GM18498 (cell line): ENCODE measurements around the gene PRMT2.

Experiments
- ATAC-seq: cut with Tn5 transposase; IDR thresholded peaks from one replicate; pipeline ENCODE4 v1.9.1; 2021; ENCODE audit warnings: mild to moderate bottlenecking, moderate library complexity; ENCODE audit not compliant: unreplicated experiment

Gene PRMT2

GRCh38 chr21:46635324-46636180 is at the start of gene PRMT2:
PRMT2 (plus strand) TSS chr21:46635674; CDS start chr21:46636952, 1,278 bp downstream.
- ATAC-seq = peak; percentile 90

DNA sequence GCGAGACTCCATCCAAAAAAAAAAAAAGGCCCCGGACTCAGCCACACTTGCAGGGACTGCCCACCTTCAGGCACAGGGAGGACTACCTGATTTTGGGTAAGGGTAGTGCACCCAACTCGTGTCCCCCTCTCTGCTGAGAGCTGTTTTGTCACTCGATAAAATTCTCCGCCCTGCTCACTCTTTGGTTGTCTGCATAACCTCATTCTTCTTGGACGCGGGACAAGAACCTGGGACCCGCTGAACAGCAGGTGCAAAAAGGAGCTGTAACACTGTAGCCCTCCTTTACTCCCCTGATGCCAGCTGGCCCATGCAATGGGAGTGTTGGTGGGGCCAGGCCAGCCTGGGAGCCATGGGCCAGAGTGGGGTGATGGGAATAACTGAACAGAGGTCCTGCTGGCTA is 41.2 kb upstream of the PRMT2 start:
- ATAC-seq = no peak

DNA sequence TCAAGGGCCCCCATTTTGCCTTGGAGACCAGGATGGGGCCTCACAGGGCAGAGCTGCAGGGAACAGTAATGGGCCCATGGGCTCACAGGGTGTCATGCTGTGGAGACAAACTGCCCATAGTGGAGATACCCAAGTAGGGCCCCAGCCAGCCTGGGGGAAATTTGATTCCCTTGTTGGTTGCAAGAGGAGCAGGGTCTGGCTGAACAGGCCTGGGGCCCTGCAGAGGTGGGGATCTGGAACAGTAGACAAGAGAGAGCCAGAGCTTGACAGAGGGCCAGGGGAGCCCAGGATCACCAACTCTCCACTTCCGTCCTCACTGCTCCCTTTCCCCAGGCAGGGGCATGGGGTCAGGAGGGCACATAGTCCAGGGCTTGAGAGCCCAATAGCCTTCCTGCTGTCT is 39.3 kb upstream of the PRMT2 start:
- no peak for ATAC-seq

GRCh38 chr21:46597031-46597430 is 38.4 kb upstream of the PRMT2 start:
- ATAC-seq = no peak

DNA sequence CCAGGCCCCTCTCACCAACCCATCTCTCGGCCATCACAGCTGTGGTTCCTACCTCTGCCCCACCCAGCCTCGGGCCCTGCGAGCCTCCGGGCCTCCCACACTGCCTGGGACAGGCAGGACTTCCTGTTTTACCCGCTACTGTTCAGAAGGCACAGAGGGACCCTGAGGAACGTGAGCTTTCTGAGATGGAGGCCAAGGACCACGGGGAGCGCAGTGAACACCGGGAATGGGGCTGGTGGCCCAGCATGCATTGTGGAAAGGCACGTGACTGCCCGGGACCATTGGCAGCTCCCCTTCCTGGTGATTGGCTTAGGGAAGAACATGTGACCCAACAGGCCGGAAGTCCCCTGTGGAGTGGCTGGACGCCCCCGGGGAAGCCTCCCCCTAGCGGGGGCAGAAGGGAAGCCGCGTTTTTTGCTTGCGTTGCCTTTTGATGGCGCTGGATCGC is 37.6 kb upstream of the PRMT2 start:
- ATAC-seq = no peak

DNA sequence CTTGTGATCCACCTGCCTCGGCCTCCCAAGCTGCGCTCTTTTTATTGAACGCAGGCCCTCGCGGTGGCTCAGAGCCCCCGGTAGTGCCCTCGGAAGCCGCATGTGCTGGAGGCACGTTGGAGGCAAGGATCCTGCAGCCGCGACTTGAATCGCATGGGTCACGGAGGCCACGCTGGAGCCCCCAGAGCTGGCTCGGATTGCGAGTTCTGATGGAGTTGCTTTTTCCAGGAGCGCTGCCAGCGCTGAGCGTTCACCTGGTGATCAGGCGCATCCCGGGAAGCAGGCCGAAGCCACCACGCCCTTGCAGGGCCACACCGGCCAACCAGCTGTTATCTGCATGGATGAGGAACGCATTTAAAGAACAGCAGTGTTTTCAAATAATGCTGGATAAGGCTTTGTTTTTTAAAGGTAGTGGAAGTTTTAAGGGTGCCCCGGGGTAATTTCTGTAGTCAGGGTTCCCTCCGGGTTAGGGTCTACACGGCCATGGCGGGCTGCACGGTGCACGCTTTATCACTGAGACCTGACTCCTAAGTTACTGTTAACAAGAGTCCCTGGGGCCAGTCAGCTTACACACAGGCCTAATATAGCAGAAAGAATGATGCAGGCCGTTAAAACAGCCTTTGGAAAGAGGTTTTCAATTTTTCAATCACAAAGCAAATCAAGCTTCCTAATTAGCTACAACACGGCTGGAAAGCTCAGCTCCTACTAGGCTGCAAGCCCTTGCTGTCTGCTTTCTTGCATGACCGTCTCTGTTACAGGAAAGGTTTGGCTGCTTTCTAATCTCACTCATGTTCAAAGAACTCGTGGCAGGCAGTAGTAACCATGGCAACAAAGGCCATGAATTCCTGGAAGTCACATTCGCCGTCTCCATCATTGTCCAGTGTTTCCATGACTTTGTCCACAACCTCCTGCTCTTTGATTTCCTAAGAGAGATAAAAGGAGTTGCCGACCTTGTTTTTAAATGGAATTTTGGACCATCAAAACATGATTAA is 36.6 kb upstream of the PRMT2 start:
- ATAC-seq = no peak

DNA sequence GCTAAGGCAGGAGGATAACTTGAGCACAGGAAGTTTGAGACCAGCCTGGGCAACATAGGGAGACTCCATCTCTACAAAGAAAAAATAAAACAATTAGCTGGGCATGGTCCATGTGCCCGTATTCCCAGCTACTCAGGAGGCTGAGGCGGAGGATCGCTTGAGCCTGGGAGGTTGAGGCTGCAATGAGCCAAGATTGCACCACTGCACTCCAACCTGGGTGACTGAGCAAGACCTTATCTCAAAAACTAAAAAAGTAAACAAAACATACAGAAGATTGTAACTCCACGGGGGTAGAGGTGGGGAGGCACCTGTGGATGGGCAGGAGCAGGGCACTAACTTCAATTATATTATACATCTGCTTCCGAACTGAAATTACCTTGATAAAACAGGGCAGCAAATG is 35.2 kb upstream of the PRMT2 start:
- no peak for ATAC-seq

- ATAC-seq = no peak
Measured at GRCh38 chr21:46600978-46601377, 34.5 kb upstream of the PRMT2 start.

GRCh38 chr21:46603228-46603627 is 32.2 kb upstream of the PRMT2 start:
- no peak for ATAC-seq

GRCh38 chr21:46604329-46604974 is 31.0 kb upstream of the PRMT2 start:
- ATAC-seq = no peak

- ATAC-seq = no peak
Measured at GRCh38 chr21:46604975-46605766, 30.3 kb upstream of the PRMT2 start, which contains the start of gene S100B. S100B (minus strand) TSS chr21:46605082; CDS start chr21:46602415, 2,667 bp downstream.

GRCh38 chr21:46605767-46606426 is 29.6 kb upstream of the PRMT2 start:
- ATAC-seq = no peak

- no peak for ATAC-seq
Measured at GRCh38 chr21:46606427-46606813, 29.1 kb upstream of the PRMT2 start.

GRCh38 chr21:46607636-46608035 is 27.8 kb upstream of the PRMT2 start:
- no peak for ATAC-seq

- ATAC-seq = no peak
Measured at GRCh38 chr21:46608672-46609111, 26.8 kb upstream of the PRMT2 start.

DNA sequence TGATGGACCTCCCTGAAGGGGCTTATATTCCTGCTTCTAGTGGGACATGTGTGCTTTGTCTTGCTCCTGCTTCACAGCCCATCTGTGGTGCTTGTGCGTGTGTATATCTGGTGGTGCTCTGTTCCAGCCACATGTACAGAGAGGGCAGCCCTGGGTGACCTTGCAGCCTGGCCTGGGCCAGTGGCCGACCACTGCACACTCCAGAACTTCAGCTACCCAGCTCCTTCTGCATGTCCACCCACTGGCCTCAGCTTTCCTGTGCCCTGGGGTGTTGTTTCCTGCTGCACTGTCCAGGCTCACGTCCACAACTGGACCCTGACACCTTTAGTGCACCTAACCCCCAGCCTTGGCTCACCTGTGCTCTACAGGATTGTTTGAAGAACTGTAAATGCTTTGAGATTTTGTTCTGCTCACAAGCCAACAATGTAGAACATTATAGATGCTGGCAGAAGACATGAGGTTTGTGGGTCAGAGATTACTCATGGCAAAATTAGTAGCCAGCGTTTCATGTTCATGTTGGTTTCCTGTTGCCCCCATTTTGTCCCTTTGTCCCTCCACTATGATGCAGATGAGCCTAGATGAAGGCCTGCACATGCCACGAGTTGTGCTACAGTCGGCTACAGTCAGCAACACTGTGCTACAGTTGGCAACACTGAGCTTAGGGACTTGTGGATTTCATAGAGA is 25.3 kb upstream of the PRMT2 start:
- ATAC-seq = no peak

- ATAC-seq = no peak
Measured at GRCh38 chr21:46613391-46613790, 22.1 kb upstream of the PRMT2 start.

DNA sequence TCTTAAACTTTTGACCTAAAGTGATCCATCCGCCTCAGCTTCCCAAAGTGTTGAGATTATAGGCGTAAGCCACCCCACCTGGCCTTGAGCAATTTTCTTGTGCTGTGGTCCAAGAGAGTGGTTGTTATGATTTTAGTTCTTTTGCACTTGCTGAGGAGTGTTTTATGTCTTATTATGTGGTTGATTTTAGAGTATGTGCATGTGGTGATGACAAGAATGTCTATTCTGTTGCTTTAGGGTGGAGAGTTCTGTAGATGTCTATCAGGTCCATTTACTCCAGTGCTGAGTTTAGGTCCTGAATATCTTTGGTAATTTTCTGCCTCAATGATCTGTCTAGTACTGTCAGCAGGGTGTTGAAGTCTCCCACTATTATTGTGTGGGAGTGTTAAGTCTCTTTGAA is 19.4 kb upstream of the PRMT2 start:
- ATAC-seq = no peak

DNA sequence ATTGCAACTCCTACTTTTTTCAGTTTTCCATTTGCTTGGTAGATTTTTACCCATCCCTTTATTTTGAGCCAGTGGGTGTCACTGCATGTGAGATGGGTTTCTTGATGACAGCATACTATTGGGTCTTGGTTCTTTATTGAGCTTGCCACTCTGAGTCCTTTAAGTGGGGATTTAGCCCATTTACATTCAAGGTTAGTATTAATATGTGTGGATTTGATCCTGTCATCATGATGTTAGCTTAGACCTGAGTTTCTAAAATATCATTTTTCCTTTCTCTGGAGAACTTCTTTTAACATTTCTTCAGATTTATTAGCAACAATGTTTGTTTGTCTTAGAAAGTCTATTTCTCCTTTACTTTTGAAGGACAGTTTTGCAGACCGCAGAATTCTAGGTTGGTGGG is 18.8 kb upstream of the PRMT2 start:
- ATAC-seq = no peak
